HepG2 (cell line): ENCODE measurements around the gene TMEM270. TPM values are rescaled to one million over a fixed set of nuclear protein-coding genes. Genes with fewer than 3 reads are reported as not detected.
A peak's percentile ranks its signal among the peaks of the same experiment; 100 is the strongest.

Experiments used
- CERS6 ChIP-seq: sonication (generic); formaldehyde crosslinking; IDR thresholded peaks from 2 replicates; pipeline ENCODE4 v1.5.0; 2020; ENCODE audit warnings: missing genetic modification reagents
- CREB1 ChIP-seq, 2 experiments: fragments of 450-650 bp in 1 of 2; IDR thresholded peaks; 2 replicates each; pipeline ENCODE4 v1.6.1; 2016 to 2017; ENCODE audit warnings: control low read depth in 1 of 2, mild to moderate bottlenecking in 1 of 2, missing compliant biosample characterization in 1 of 2, missing genetic modification characterization in 1 of 2
- CREM ChIP-seq, 2 experiments: sonication (generic) in 1 of 2; formaldehyde crosslinking in 1 of 2; IDR thresholded peaks; 2 replicates each; pipeline versions ENCODE4 v1.4.0 to v1.6.1; 2016 to 2020; ENCODE audit warnings: antibody characterized with exemption in 1 of 2, mild to moderate bottlenecking in 1 of 2, missing genetic modification reagents in 1 of 2
- FLYWCH1 ChIP-seq: sonication (generic); formaldehyde crosslinking; IDR thresholded peaks from 2 replicates; pipeline ENCODE4 v1.8.1; 2023; ENCODE audit warnings: mild to moderate bottlenecking, missing genetic modification reagents
- FOSL2 ChIP-seq: sonication (generic); formaldehyde crosslinking; IDR thresholded peaks from 2 replicates; pipeline ENCODE4 v1.4.0; 2020; ENCODE audit warnings: missing genetic modification reagents
- GABPA ChIP-seq, 2 experiments: IDR thresholded peaks; 2 replicates each; pipeline ENCODE4 v1.6.1; 2011 to 2016; ENCODE audit warnings: low read depth in 2 of 2, low read length in 1 of 2, missing biosample characterization in 1 of 2, missing genetic modification characterization in 1 of 2
- GABPB1 ChIP-seq: IDR thresholded peaks from 2 replicates; pipeline ENCODE4 v1.6.1; 2016; ENCODE audit warnings: mild to moderate bottlenecking, missing genetic modification reagents, moderate library complexity, missing compliant biosample characterization
- HNF4A ChIP-seq: sonication (generic); formaldehyde crosslinking; IDR thresholded peaks from 2 replicates; pipeline ENCODE4 v1.4.0; 2020; ENCODE audit warnings: missing genetic modification reagents
- KDM2A ChIP-seq: sonication (generic); formaldehyde crosslinking; IDR thresholded peaks from 2 replicates; pipeline ENCODE4 v1.4.0; 2020; ENCODE audit warnings: low read depth, missing genetic modification reagents, borderline replicate concordance
- KLF15 ChIP-seq: sonication (generic); formaldehyde crosslinking; IDR thresholded peaks from 2 replicates; pipeline ENCODE4 v1.8.1; 2023; ENCODE audit warnings: borderline replicate concordance, mild to moderate bottlenecking, inconsistent platforms, missing genetic modification reagents, mixed read lengths
- LBX2 ChIP-seq: sonication (generic); formaldehyde crosslinking; IDR thresholded peaks from 2 replicates; pipeline ENCODE4 v1.5.0; 2020; ENCODE audit warnings: missing genetic modification reagents, mild to moderate bottlenecking, borderline replicate concordance
- LCORL ChIP-seq, 2 experiments: fragments of 450-650 bp in 1 of 2; sonication (generic) in 1 of 2; formaldehyde crosslinking in 1 of 2; IDR thresholded peaks; 2 replicates each; pipeline versions ENCODE4 v1.5.0 to v1.6.1; 2017 to 2020; ENCODE audit warnings: antibody characterized with exemption in 1 of 2, missing genetic modification reagents in 1 of 2
- NFKB2 ChIP-seq: sonication (generic); formaldehyde crosslinking; IDR thresholded peaks from 2 replicates; pipeline ENCODE4 v1.4.0; 2020; ENCODE audit warnings: missing genetic modification reagents, borderline replicate concordance
- PBX3 ChIP-seq: sonication (generic); formaldehyde crosslinking; IDR thresholded peaks from 2 replicates; pipeline ENCODE4 v1.8.1; 2023; ENCODE audit warnings: missing genetic modification reagents, inconsistent platforms, borderline replicate concordance
- POLR2A ChIP-seq, 2 experiments: IDR thresholded peaks; 2 replicates each; pipeline ENCODE4 v1.6.1; 2011; ENCODE audit warnings: low read depth in 2 of 2, low read length in 2 of 2, mild to moderate bottlenecking in 1 of 2, moderate library complexity in 1 of 2; ENCODE audit not compliant: insufficient read depth in 1 of 2
- RARA ChIP-seq: IDR thresholded peaks from 2 replicates; pipeline ENCODE4 v1.6.1; 2016; ENCODE audit warnings: missing genetic modification reagents, missing compliant biosample characterization
- SAP130 ChIP-seq: IDR thresholded peaks from 2 replicates; pipeline ENCODE4 v1.6.1; 2016; ENCODE audit warnings: low read depth
- SNAPC2 ChIP-seq: sonication (generic); formaldehyde crosslinking; IDR thresholded peaks from 2 replicates; pipeline ENCODE4 v1.8.1; 2022; ENCODE audit warnings: mild to moderate bottlenecking, missing genetic modification reagents
- SNAPC5 ChIP-seq: sonication (generic); formaldehyde crosslinking; IDR thresholded peaks from 2 replicates; pipeline ENCODE4 v1.8.1; 2023; ENCODE audit warnings: mild to moderate bottlenecking, missing genetic modification reagents, borderline replicate concordance
- ZBTB42 ChIP-seq: sonication (generic); formaldehyde crosslinking; IDR thresholded peaks from 2 replicates; pipeline ENCODE4 v1.5.0; 2020; ENCODE audit warnings: mild to moderate bottlenecking, missing genetic modification reagents
- ZNF124 ChIP-seq: sonication (generic); formaldehyde crosslinking; IDR thresholded peaks from 2 replicates; pipeline ENCODE4 v1.4.0; 2020; ENCODE audit warnings: missing genetic modification reagents
- ZNF501 ChIP-seq: sonication (generic); formaldehyde crosslinking; IDR thresholded peaks from 2 replicates; pipeline ENCODE4 v1.5.1; 2020; ENCODE audit warnings: mild to moderate bottlenecking, moderate library complexity, missing genetic modification reagents
- ZNF543 ChIP-seq: sonication (generic); formaldehyde crosslinking; IDR thresholded peaks from 2 replicates; pipeline ENCODE4 v1.4.0; 2020; ENCODE audit warnings: mild to moderate bottlenecking, missing genetic modification reagents
- ZNF589 ChIP-seq: sonication (generic); formaldehyde crosslinking; conservative IDR thresholded peaks from 2 replicates; pipeline ENCODE4 v1.8.0; 2022; ENCODE audit warnings: mild to moderate bottlenecking, moderate library complexity, missing genetic modification reagents
- ZNF7 ChIP-seq: IDR thresholded peaks from 2 replicates; pipeline ENCODE4 v1.6.1; 2016; ENCODE audit warnings: missing biosample characterization, missing genetic modification reagents
- ZNF746 ChIP-seq: sonication (generic); formaldehyde crosslinking; IDR thresholded peaks from 2 replicates; pipeline ENCODE4 v1.8.0; 2022; ENCODE audit warnings: mild to moderate bottlenecking, missing genetic modification reagents
- ZNF761 ChIP-seq: sonication (generic); formaldehyde crosslinking; conservative IDR thresholded peaks from 2 replicates; pipeline ENCODE4 v1.4.0; 2020; ENCODE audit warnings: mild to moderate bottlenecking, missing genetic modification reagents
- ZSCAN20 ChIP-seq: sonication (generic); formaldehyde crosslinking; IDR thresholded peaks from 2 replicates; pipeline ENCODE4 v1.4.0; 2020; ENCODE audit warnings: missing genetic modification reagents, mild to moderate bottlenecking, borderline replicate concordance
- polyA plus RNA-seq, 8 experiments: library from polyadenylated mRNA; depleted of rRNA in 3 of 8; stranded (reverse) in 7 of 8; unstranded in 1 of 8; fragments of >200 nt; fragmentation: Illumina TruSeq in 4 of 8; extraction: Trizol in 4 of 8; gene quantifications; 2 replicates each; pipeline versions ENCODE4 v1.2.1 to v1.2.3, GENCODE V29; 2011 to 2016; ENCODE audit warnings: low read depth in 4 of 8, missing spikeins in 1 of 8, mixed read lengths in 1 of 8; ENCODE audit not compliant: insufficient read depth in 1 of 8
- total RNA-seq, 5 experiments: library from RNA; depleted of rRNA; stranded (reverse); fragments of >200 nt; fragmentation: Illumina TruSeq; extraction: Trizol; gene quantifications; 2 replicates each; pipeline ENCODE4 v1.2.3, GENCODE V29; 2016; ENCODE audit warnings: low read depth in 1 of 5

Gene TMEM270
- total and polyA plus RNA-seq, 2 of the 13 experiments (the other 11 are each of a cell fraction or from before 2014, with no cell fraction given): not detected

GRCh38 chr7:73833251-73833919 is 27.6 kb upstream of the TMEM270 start (continued):
- TF ChIP-seq KLF15 (no peak), PBX3 (CRISPR knock-in tag) (no peak), ZNF124 (CRISPR knock-in tag) (no peak), FOSL2 (CRISPR knock-in tag) (peak; percentile 57; the same call in 1 of the 2 replicates), LCORL (IDR thresholded peaks at IDR 0.05) (no peak), LCORL (CRISPR knock-in tag; IDR thresholded peaks at IDR 0.05) (peak; percentile 59), ZNF543 (no peak), SAP130 (CRISPR knock-in tag) (peak; percentile 59), RARA (CRISPR knock-in tag) (no peak), ZNF589 (no peak), LBX2 (no peak), ZNF501 (CRISPR knock-in tag) (0 out of 2 replicates have a peak, but pooled peaks have one; percentile 28), CREM (IDR thresholded peaks at IDR 0.05) (no peak), CREM (CRISPR knock-in tag; IDR thresholded peaks at IDR 0.05) (no peak), SNAPC5 (CRISPR knock-in tag) (no peak), CREB1 (IDR thresholded peaks at IDR 0.05) (no peak), CREB1 (CRISPR knock-in tag; IDR thresholded peaks at IDR 0.05) (no peak), GABPA (IDR thresholded peaks at IDR 0.05; ENCODE audit: low read depth, low read length) (no peak), GABPA (CRISPR knock-in tag; IDR thresholded peaks at IDR 0.05; ENCODE audit: low read depth) (no peak), KDM2A (CRISPR knock-in tag) (peak; percentile 33; the same call in 1 of the 2 replicates), GABPB1 (CRISPR knock-in tag) (no peak), SNAPC2 (CRISPR knock-in tag) (no peak), ZSCAN20 (CRISPR knock-in tag) (no peak), ZNF746 (CRISPR knock-in tag) (no peak), FLYWCH1 (CRISPR knock-in tag) (no peak), CERS6 (CRISPR knock-in tag) (no peak), ZNF7 (CRISPR knock-in tag) (no peak), ZNF761 (no peak), POLR2A (IDR thresholded peaks at IDR 0.05; ENCODE audit: insufficient read depth in 1 of 2, low read depth in 2 of 2, low read length in 2 of 2) (peak in 1 of 2 experiments; percentile 31; a peak in 1 of 4 replicates), NFKB2 (CRISPR knock-in tag) (no peak), ZBTB42 (no peak), HNF4A (CRISPR knock-in tag) (no peak)
